Adipocyte (in vitro differentiated cells): ENCODE measurements around the gene KMT2D.

ENCODE experiments used
- DNase-seq: peaks from one replicate; pipeline ENCODE4 v3.0.0-alpha.2; 2015; ENCODE audit warnings: low read depth
- H3K27me3 ChIP-seq: replicated peaks from 2 replicates; pipeline ENCODE4 v1.7.0; 2013; ENCODE audit warnings: mild to moderate bottlenecking, low read length, moderate library complexity; ENCODE audit not compliant: control insufficient read depth, insufficient read depth
- H3K36me3 ChIP-seq: 2 replicates; pipeline ENCODE4 v1.7.0; 2013; ENCODE audit warnings: low read length, mild to moderate bottlenecking, moderate library complexity; ENCODE audit not compliant: control insufficient read depth, insufficient read depth, severe bottlenecking
- H3K4me1 ChIP-seq: 2 replicates; pipeline ENCODE4 v1.7.0; 2013; ENCODE audit warnings: mild to moderate bottlenecking, low read length, moderate library complexity; ENCODE audit not compliant: control insufficient read depth, insufficient read depth
- H3K4me3 ChIP-seq: 2 replicates; pipeline ENCODE4 v1.7.0; 2013; ENCODE audit warnings: mild to moderate bottlenecking, low read length, moderate library complexity
- H3K9ac ChIP-seq: 2 replicates; pipeline ENCODE4 v1.7.0; 2013; ENCODE audit warnings: mild to moderate bottlenecking, low read length, moderate library complexity
- H3K9me3 ChIP-seq: 2 replicates; pipeline ENCODE4 v1.7.0; 2013; ENCODE audit warnings: mild to moderate bottlenecking, low read length, moderate library complexity; ENCODE audit not compliant: control insufficient read depth

The KMT2D gene

GRCh38 chr12:49019443-49020324 lies 40.9 kb downstream of the KMT2D start:
- Histone ChIP-seq H3K9ac (peak overlapping the region; percentile 100), H3K9me3 (no peaks in the 10 kb centered on the region), H3K36me3 (peaks cover 40% of the 10 kb centered on the region), H3K4me1 (peaks cover 34% of the 10 kb centered on the region), H3K4me3 (peak overlapping the region; percentile 97), H3K27me3 (no peaks in the 10 kb centered on the region)
- DNase-seq = peak; percentile 58

- peaks cover 34% of the 10 kb centered on the region for H3K36me3 ChIP-seq
- no peak for DNase-seq
- peak overlapping the region; percentile 97 for H3K4me3 ChIP-seq
- H3K9ac ChIP-seq = peak overlapping the region; percentile 100
- peaks cover 36% of the 10 kb centered on the region for H3K4me1 ChIP-seq
- H3K9me3 ChIP-seq = no peaks in the 10 kb centered on the region
- no peaks in the 10 kb centered on the region for H3K27me3 ChIP-seq
These were observed 41.5 kb downstream of the KMT2D start for GRCh38 chr12:49019120-49019430.

GRCh38 chr12:49018261-49019119 lies 42.1 kb downstream of the KMT2D start, which contains the start of gene PRKAG1:
Gene PRKAG1, minus strand, starts transcription at chr12:49018776. Its CDS starts 36 bp downstream, at chr12:49018740.
- no peaks in the 10 kb centered on the region for H3K9me3 ChIP-seq
- H3K9ac ChIP-seq = peak within 1 kb of the TSS; percentile 100
- H3K36me3 ChIP-seq = peaks cover 28% of the 10 kb centered on the region
- H3K4me3 ChIP-seq = peak within 1 kb of the TSS; percentile 97
- H3K4me1 ChIP-seq = peaks cover 36% of the 10 kb centered on the region
- peak; percentile 99 for DNase-seq
- H3K27me3 ChIP-seq = no peaks in the 10 kb centered on the region

- H3K4me3 ChIP-seq = peak overlapping the region; percentile 97
- H3K9me3 ChIP-seq = no peaks in the 10 kb centered on the region
- H3K27me3 ChIP-seq = no peaks in the 10 kb centered on the region
- no peak for DNase-seq
- peaks cover 27% of the 10 kb centered on the region for H3K36me3 ChIP-seq
- peaks cover 36% of the 10 kb centered on the region for H3K4me1 ChIP-seq
- H3K9ac ChIP-seq = peak overlapping the region; percentile 100
These were observed 42.7 kb downstream of the KMT2D start for GRCh38 chr12:49017891-49018260.

- DNase-seq = no peak
These were observed 45.4 kb downstream of the KMT2D start for GRCh38 chr12:49015196-49015595.

GRCh38 chr12:49014547-49014946 lies 46.0 kb downstream of the KMT2D start:
- Histone ChIP-seq H3K4me1 (peaks cover 33% of the 10 kb centered on the region), H3K4me3 (no peak overlapping the region), H3K36me3 (peaks cover 34% of the 10 kb centered on the region), H3K9ac (no peak overlapping the region), H3K9me3 (no peaks in the 10 kb centered on the region), H3K27me3 (no peaks in the 10 kb centered on the region)
- peak; percentile 57 for DNase-seq

More at GRCh38 chr12:49015196-49015595, 45.4 kb downstream of the KMT2D start:
- H3K27me3 ChIP-seq = no peaks in the 10 kb centered on the region
- peaks cover 36% of the 10 kb centered on the region for H3K4me1 ChIP-seq
- no peak overlapping the region for H3K4me3 ChIP-seq
- H3K9me3 ChIP-seq = no peaks in the 10 kb centered on the region
- no peak overlapping the region for H3K9ac ChIP-seq
- H3K36me3 ChIP-seq = peaks cover 29% of the 10 kb centered on the region

- Histone ChIP-seq H3K9ac (no peak overlapping the region), H3K27me3 (no peaks in the 10 kb centered on the region), H3K4me3 (no peak overlapping the region), H3K4me1 (peaks cover 30% of the 10 kb centered on the region), H3K9me3 (no peaks in the 10 kb centered on the region), H3K36me3 (peaks cover 42% of the 10 kb centered on the region)
- DNase-seq = no peak
These were observed 47.2 kb downstream of the KMT2D start for GRCh38 chr12:49013428-49013827.

GRCh38 chr12:49012739-49013138 lies 47.9 kb downstream of the KMT2D start:
- DNase-seq = no peak

More at GRCh38 chr12:49012739-49013138, 47.9 kb downstream of the KMT2D start:
- H3K9ac ChIP-seq = no peak overlapping the region
- H3K36me3 ChIP-seq = peaks cover 45% of the 10 kb centered on the region
- H3K4me3 ChIP-seq = no peak overlapping the region
- H3K4me1 ChIP-seq = peaks cover 27% of the 10 kb centered on the region
- H3K27me3 ChIP-seq = no peaks in the 10 kb centered on the region
- H3K9me3 ChIP-seq = no peaks in the 10 kb centered on the region
